Activated T-cell treated with anti-CD3 and anti-CD28 coated beads, Interleukin-2, amount 50 U/mL, for 4 hours (primary cell): ENCODE results near the gene AKR1C3. TPM values are rescaled to one million over a fixed set of nuclear protein-coding genes. Genes with fewer than 3 reads are reported as not detected.
A peak's percentile ranks its signal among the peaks of the same experiment; 100 is the strongest.

Source experiments
- ATAC-seq, 2 donors: fragments of 200-7000 bp; cut with Tn5 transposase; one replicate each; pipeline ENCODE4 v1.10.0; 2021
- DNase-seq: peaks from one replicate; pipeline ENCODE4 v3.0.0-alpha.2; 2020
- H3K27me3 Mint-ChIP-seq: one replicate; pipeline ENCODE4 v1.8.0; 2021; ENCODE audit warnings: low read depth, mixed read lengths
- H3K36me3 Mint-ChIP-seq: one replicate; pipeline ENCODE4 v1.8.0; 2022; ENCODE audit warnings: mixed read lengths; ENCODE audit not compliant: insufficient read depth
- H3K4me1 Mint-ChIP-seq: one replicate; pipeline ENCODE4 v1.8.0; 2021; ENCODE audit warnings: low read depth, mixed read lengths
- H3K4me3 Mint-ChIP-seq: one replicate; pipeline ENCODE4 v1.8.0; 2021; ENCODE audit warnings: mild to moderate bottlenecking, moderate library complexity, mixed read lengths
- H3K9me3 Mint-ChIP-seq: one replicate; pipeline ENCODE4 v1.8.0; 2021; ENCODE audit warnings: mixed read lengths
- total RNA-seq, 3 donors: library from RNA; stranded (reverse); gene quantifications; one replicate each; pipeline ENCODE4 v1.2.1, GENCODE V29; 2021

AKR1C3 gene
- total RNA-seq, 3 donors from 2014 or later = 0.37 to 0.53 (median 0.49) TPM

GRCh38 chr10:5073659-5074058 lies 20.6 kb upstream of the AKR1C3 start:
- no peaks in the 10 kb centered on the region for H3K4me1 Mint-ChIP-seq
- no peak for DNase-seq
- no peak for ATAC-seq
- H3K9me3 Mint-ChIP-seq = no peaks in the 10 kb centered on the region
- H3K4me3 Mint-ChIP-seq = no peak overlapping the region
- H3K36me3 Mint-ChIP-seq = no peaks in the 10 kb centered on the region
- H3K27me3 Mint-ChIP-seq = peaks cover 4% of the 10 kb centered on the region

GRCh38 chr10:5076615-5077014 lies 17.6 kb upstream of the AKR1C3 start:
- Mint-ChIP-seq H3K27me3 (peaks cover 4% of the 10 kb centered on the region), H3K36me3 (no peaks in the 10 kb centered on the region), H3K4me1 (no peaks in the 10 kb centered on the region), H3K9me3 (no peaks in the 10 kb centered on the region), H3K4me3 (no peak overlapping the region)
- ATAC-seq = no peak
- no peak for DNase-seq

- Mint-ChIP-seq H3K4me3 (no peak overlapping the region), H3K36me3 (no peaks in the 10 kb centered on the region)
These were observed 15.6 kb upstream of the AKR1C3 start for GRCh38 chr10:5078547-5079180.

GRCh38 chr10:5079306-5079830 lies 14.8 kb upstream of the AKR1C3 start:
- Mint-ChIP-seq H3K4me1 (no peaks in the 10 kb centered on the region), H3K4me3 (no peak overlapping the region), H3K36me3 (no peaks in the 10 kb centered on the region), H3K9me3 (no peaks in the 10 kb centered on the region), H3K27me3 (peaks cover 4% of the 10 kb centered on the region)
- ATAC-seq = no peak
- no peak for DNase-seq

More at GRCh38 chr10:5078547-5079180, 15.6 kb upstream of the AKR1C3 start:
- no peaks in the 10 kb centered on the region for H3K9me3 Mint-ChIP-seq
- DNase-seq = no peak
- H3K27me3 Mint-ChIP-seq = peaks cover 4% of the 10 kb centered on the region
- no peak for ATAC-seq
- H3K4me1 Mint-ChIP-seq = no peaks in the 10 kb centered on the region

- Mint-ChIP-seq H3K9me3 (no peaks in the 10 kb centered on the region), H3K36me3 (no peaks in the 10 kb centered on the region), H3K27me3 (peaks cover 4% of the 10 kb centered on the region), H3K4me3 (no peak overlapping the region), H3K4me1 (no peaks in the 10 kb centered on the region)
- DNase-seq (no peak), ATAC-seq (no peak)
These were observed 14.4 kb upstream of the AKR1C3 start for GRCh38 chr10:5079836-5080235.

- no peaks in the 10 kb centered on the region for H3K4me1 Mint-ChIP-seq
- DNase-seq (no peak), ATAC-seq (no peak)
- peaks cover 4% of the 10 kb centered on the region for H3K27me3 Mint-ChIP-seq
- H3K9me3 Mint-ChIP-seq = no peaks in the 10 kb centered on the region
- no peaks in the 10 kb centered on the region for H3K36me3 Mint-ChIP-seq
- H3K4me3 Mint-ChIP-seq = no peak overlapping the region
These were observed 13.1 kb upstream of the AKR1C3 start for GRCh38 chr10:5081091-5081490.

GRCh38 chr10:5088703-5089261 lies 5.4 kb upstream of the AKR1C3 start:
- Mint-ChIP-seq H3K36me3 (peaks cover 1% of the 10 kb centered on the region), H3K4me1 (no peaks in the 10 kb centered on the region), H3K4me3 (no peak overlapping the region), H3K9me3 (peaks cover 28% of the 10 kb centered on the region), H3K27me3 (peaks cover 17% of the 10 kb centered on the region)
- no peak for DNase-seq
- no peak for ATAC-seq

- no peak for ATAC-seq
- peaks cover 1% of the 10 kb centered on the region for H3K36me3 Mint-ChIP-seq
- no peak overlapping the region for H3K4me3 Mint-ChIP-seq
- DNase-seq = no peak
- H3K27me3 Mint-ChIP-seq = peaks cover 17% of the 10 kb centered on the region
- no peaks in the 10 kb centered on the region for H3K4me1 Mint-ChIP-seq
- H3K9me3 Mint-ChIP-seq = peaks cover 28% of the 10 kb centered on the region
These were observed 4.3 kb upstream of the AKR1C3 start for GRCh38 chr10:5089865-5090264.

GRCh38 chr10:5090551-5090950 lies 3.7 kb upstream of the AKR1C3 start:
- Mint-ChIP-seq H3K27me3 (peaks cover 17% of the 10 kb centered on the region), H3K4me3 (no peak overlapping the region), H3K36me3 (peaks cover 1% of the 10 kb centered on the region), H3K9me3 (peaks cover 28% of the 10 kb centered on the region), H3K4me1 (no peaks in the 10 kb centered on the region)
- DNase-seq = no peak
- no peak for ATAC-seq

GRCh38 chr10:5091196-5091595 lies 3.0 kb upstream of the AKR1C3 start:
- H3K4me3 Mint-ChIP-seq = no peak overlapping the region
- no peak for DNase-seq
- H3K4me1 Mint-ChIP-seq = no peaks in the 10 kb centered on the region
- no peak for ATAC-seq
- H3K27me3 Mint-ChIP-seq = peaks cover 19% of the 10 kb centered on the region
- H3K9me3 Mint-ChIP-seq = peaks cover 28% of the 10 kb centered on the region
- peaks cover 1% of the 10 kb centered on the region for H3K36me3 Mint-ChIP-seq

GRCh38 chr10:5092375-5092774 lies 1.8 kb upstream of the AKR1C3 start:
- H3K27me3 Mint-ChIP-seq = peaks cover 24% of the 10 kb centered on the region
- H3K36me3 Mint-ChIP-seq = peaks cover 1% of the 10 kb centered on the region
- peaks cover 28% of the 10 kb centered on the region for H3K9me3 Mint-ChIP-seq
- DNase-seq (no peak), ATAC-seq (no peak)
- no peak overlapping the region for H3K4me3 Mint-ChIP-seq
- H3K4me1 Mint-ChIP-seq = no peaks in the 10 kb centered on the region

- ATAC-seq (no peak), DNase-seq (no peak)
- H3K4me3 Mint-ChIP-seq = no peak overlapping the region
These were observed 1.1 kb upstream of the AKR1C3 start for GRCh38 chr10:5092848-5093790.

GRCh38 chr10:5095687-5096086 lies 1.5 kb downstream of the AKR1C3 start:
- Mint-ChIP-seq H3K27me3 (peaks cover 17% of the 10 kb centered on the region), H3K9me3 (peaks cover 3% of the 10 kb centered on the region), H3K4me1 (no peaks in the 10 kb centered on the region), H3K36me3 (no peaks in the 10 kb centered on the region), H3K4me3 (peak overlapping the region; percentile 10)
- no peak for ATAC-seq
- no peak for DNase-seq

More at GRCh38 chr10:5092848-5093790, 1.1 kb upstream of the AKR1C3 start:
- Mint-ChIP-seq H3K4me1 (no peaks in the 10 kb centered on the region), H3K9me3 (peaks cover 22% of the 10 kb centered on the region), H3K36me3 (peaks cover 1% of the 10 kb centered on the region), H3K27me3 (peaks cover 18% of the 10 kb centered on the region)

- Mint-ChIP-seq H3K36me3 (no peaks in the 10 kb centered on the region), H3K27me3 (peaks cover 14% of the 10 kb centered on the region), H3K4me3 (no peak overlapping the region), H3K9me3 (peaks cover 3% of the 10 kb centered on the region), H3K4me1 (no peaks in the 10 kb centered on the region)
- ATAC-seq = no peak
- DNase-seq = no peak
These were observed 1.9 kb downstream of the AKR1C3 start for GRCh38 chr10:5096108-5096507.
